Heart left ventricle (tissue), 13 donors: ENCODE data around the gene TMEM272.

Experiments
- POLR2A ChIP-seq, 2 donors: fragments of 450-650 bp; IDR thresholded peaks; one replicate each; pipeline ENCODE4 v1.6.1; 2017; ENCODE audit warnings: antibody characterized with exemption in 2 of 2, mild to moderate bottlenecking in 2 of 2, moderate library complexity in 2 of 2
- TF ChIP-seq, protein P1 (sequence below), 12 donors: fragments of 200-600 bp; sonication (generic) in 4 of 12; IDR thresholded peaks; one replicate each; pipeline versions ENCODE4 v1.5.0 to v1.8.0; 2018 to 2022; ENCODE audit warnings: antibody characterized with exemption in 12 of 12, mild to moderate bottlenecking in 5 of 12
- donor health status: ischemic (EF 13 %, LVEDD 7.1; RV severe dilation, severe dysfunction).
- donor health status: DM: no; HTN: yes; CAD: no.
- donor health status: DM: no; HTN: no; CAD: no.
- donor health status: ischemic (EF 25% LVEDD 6.9; RV normal size, moderate dysfunction).
- donor health status: ischemic (EF 25% LVEDD 5.7; RV mildly dilated, moderate dysfunction).
- donor health status: ischemic (EF 35%, LVEDD 5.7; RV mildly dilated, moderate dysfunction).
- donor health status: nonischemic (EF 11% LVEDD 7.7; RV severe dilation, severe dysfunction).
- donor health status: DM: yes; HTN: yes; CAD: no.
- donor health status: PGD.
- donor health status: ischemic (EF 29% LVEDD 5.4; RV normal size, mild dysfunction).
- donor health status: nonischemic (EF 23%, LVEDD 6.1; RV moderate dilation, normal function).

DNA sequence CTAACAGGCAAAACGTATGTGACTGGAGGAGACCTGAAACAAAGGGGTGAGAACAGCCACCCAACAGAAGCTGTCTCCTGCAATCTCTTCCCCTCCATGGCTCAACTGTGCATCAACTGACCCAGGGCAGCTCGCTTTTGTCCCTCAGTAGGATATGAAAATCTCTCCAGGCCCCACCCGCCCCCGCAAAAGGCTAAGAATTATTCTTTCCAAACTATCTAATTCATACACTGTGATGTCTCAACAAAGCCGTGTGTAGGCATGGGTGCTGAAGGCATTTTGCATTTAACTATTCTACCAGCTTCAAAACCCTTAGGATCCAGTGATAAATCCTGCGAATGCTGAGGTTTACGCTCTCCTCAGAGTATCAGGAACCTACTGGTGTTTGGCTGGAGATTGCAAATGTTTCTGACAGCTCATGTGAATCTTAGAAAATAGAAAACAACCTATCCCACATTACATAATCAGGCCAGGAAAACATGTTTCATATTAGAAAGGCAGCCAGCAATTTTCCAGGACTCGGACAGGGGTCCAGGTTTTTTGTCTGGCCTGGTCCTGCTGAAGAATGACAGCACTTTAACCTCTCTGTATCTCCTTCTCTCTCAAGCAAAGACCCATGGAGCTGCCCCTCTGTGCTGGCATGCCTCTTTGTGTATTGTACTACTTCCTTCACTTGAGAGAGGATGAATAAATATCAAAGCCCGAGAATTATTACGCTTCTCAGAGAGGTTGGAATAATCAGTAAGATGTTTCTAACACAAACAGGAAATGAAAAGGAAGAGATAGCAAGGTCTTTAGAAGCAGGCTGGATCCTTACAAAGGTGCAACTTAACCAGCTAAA lies 58.3 kb downstream of the TMEM272 start:
- TF ChIP-seq, protein P1, sequence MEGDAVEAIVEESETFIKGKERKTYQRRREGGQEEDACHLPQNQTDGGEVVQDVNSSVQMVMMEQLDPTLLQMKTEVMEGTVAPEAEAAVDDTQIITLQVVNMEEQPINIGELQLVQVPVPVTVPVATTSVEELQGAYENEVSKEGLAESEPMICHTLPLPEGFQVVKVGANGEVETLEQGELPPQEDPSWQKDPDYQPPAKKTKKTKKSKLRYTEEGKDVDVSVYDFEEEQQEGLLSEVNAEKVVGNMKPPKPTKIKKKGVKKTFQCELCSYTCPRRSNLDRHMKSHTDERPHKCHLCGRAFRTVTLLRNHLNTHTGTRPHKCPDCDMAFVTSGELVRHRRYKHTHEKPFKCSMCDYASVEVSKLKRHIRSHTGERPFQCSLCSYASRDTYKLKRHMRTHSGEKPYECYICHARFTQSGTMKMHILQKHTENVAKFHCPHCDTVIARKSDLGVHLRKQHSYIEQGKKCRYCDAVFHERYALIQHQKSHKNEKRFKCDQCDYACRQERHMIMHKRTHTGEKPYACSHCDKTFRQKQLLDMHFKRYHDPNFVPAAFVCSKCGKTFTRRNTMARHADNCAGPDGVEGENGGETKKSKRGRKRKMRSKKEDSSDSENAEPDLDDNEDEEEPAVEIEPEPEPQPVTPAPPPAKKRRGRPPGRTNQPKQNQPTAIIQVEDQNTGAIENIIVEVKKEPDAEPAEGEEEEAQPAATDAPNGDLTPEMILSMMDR (IDR thresholded peaks at IDR 0.05), result no peak
- TF ChIP-seq POLR2A (IDR thresholded peaks at IDR 0.05), result no peak
